ENCODE measurements around the gene BCL3. TPM values are rescaled to one million over a fixed set of nuclear protein-coding genes. Genes with fewer than 3 reads are reported as not detected.

The BCL3 gene
- total and polyA plus RNA-seq, 2 of the 13 experiments (the other 11 are each of a cell fraction or from before 2014, with no cell fraction given) = 2.3 to 4.0 TPM

DNA sequence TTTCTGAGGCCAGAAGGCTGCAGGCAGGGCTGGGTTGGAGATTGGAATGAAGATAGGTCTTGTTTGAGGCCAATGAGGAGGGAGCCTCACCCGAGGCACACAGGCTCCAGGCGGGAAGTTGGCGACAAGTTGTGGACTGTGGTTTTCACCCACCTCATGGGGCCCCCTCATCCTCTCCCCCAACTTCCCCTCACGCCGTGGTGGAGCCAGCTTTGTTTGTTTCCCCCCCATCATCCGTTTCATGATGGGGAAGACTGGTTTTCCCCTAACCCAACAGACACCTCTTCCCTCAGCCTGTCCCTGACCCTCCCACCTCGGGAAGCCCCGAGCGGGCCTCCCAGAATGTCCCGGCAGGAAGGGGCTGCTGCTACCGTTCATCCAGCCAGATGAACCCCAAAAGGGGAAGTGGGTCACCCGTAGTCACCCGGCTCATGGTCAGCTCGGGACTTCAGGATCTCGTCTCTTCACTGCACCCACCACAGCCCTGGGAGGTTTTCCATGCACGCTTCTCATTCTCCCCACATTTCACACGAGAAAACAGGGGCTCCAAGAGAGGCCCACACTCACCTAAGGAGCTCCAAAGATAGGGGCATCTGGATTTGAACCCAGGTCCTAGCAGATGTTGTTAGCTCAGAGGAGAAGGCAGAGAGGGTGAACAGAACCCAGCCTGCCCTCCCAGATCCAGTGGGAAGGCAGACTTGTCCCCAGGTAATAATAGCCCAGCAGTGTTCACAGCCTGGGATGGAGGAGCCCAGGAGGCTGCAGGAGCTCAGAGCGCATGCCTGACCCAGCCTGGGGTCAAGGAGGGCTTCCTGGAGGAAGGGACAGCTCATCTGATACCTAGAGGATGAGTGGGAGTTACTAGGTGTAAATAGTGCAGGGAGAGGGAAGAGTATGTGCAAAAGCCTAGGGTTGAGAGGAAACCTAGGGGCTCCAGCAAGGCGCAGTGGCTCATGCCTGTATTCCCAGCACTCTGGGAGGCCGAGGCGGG, 26.1 kb upstream of the BCL3 start (continued):
- TF ChIP-seq, protein P1, sequence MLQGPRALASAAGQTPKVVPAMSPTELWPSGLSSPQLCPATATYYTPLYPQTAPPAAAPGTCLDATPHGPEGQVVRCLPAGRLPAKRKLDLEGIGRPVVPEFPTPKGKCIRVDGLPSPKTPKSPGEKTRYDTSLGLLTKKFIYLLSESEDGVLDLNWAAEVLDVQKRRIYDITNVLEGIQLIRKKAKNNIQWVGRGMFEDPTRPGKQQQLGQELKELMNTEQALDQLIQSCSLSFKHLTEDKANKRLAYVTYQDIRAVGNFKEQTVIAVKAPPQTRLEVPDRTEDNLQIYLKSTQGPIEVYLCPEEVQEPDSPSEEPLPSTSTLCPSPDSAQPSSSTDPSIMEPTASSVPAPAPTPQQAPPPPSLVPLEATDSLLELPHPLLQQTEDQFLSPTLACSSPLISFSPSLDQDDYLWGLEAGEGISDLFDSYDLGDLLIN (CRISPR knock-in tag; IDR thresholded peaks at IDR 0.05; ENCODE audit: borderline replicate concordance) = no peak
- TF ChIP-seq SIN3B (IDR thresholded peaks at IDR 0.05; ENCODE audit: low read length) = no peak
- TF ChIP-seq, protein P2, sequence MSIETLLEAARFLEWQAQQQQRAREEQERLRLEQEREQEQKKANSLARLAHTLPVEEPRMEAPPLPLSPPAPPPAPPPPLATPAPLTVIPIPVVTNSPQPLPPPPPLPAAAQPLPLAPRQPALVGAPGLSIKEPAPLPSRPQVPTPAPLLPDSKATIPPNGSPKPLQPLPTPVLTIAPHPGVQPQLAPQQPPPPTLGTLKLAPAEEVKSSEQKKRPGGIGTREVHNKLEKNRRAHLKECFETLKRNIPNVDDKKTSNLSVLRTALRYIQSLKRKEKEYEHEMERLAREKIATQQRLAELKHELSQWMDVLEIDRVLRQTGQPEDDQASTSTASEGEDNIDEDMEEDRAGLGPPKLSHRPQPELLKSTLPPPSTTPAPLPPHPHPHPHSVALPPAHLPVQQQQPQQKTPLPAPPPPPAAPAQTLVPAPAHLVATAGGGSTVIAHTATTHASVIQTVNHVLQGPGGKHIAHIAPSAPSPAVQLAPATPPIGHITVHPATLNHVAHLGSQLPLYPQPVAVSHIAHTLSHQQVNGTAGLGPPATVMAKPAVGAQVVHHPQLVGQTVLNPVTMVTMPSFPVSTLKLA (IDR thresholded peaks at IDR 0.05) = no peak
- TF ChIP-seq ZFP82 (CRISPR knock-in tag; IDR thresholded peaks at IDR 0.05; ENCODE audit: borderline replicate concordance) = no peak
- no peak for TF ChIP-seq USF2 (IDR thresholded peaks at IDR 0.05; ENCODE audit: low read depth, low read length)
- no peak for TF ChIP-seq USF2 (CRISPR knock-in tag; IDR thresholded peaks at IDR 0.05; ENCODE audit: borderline replicate concordance)
- no peak for TF ChIP-seq ZNF451 (CRISPR knock-in tag; IDR thresholded peaks at IDR 0.05)
- no peak for TF ChIP-seq KLF6 (CRISPR knock-in tag; IDR thresholded peaks at IDR 0.05)
- no peak for TF ChIP-seq PAWR (CRISPR knock-in tag; IDR thresholded peaks at IDR 0.05; ENCODE audit: borderline replicate concordance)
- TF ChIP-seq ZNF30 (CRISPR knock-in tag; IDR thresholded peaks at IDR 0.05) = no peak
- no peak for TF ChIP-seq ZBTB2 (CRISPR knock-in tag; IDR thresholded peaks at IDR 0.05; ENCODE audit: low read depth)
- TF ChIP-seq RBAK (CRISPR knock-in tag; IDR thresholded peaks at IDR 0.05) = no peak
- TF ChIP-seq, protein P3, sequence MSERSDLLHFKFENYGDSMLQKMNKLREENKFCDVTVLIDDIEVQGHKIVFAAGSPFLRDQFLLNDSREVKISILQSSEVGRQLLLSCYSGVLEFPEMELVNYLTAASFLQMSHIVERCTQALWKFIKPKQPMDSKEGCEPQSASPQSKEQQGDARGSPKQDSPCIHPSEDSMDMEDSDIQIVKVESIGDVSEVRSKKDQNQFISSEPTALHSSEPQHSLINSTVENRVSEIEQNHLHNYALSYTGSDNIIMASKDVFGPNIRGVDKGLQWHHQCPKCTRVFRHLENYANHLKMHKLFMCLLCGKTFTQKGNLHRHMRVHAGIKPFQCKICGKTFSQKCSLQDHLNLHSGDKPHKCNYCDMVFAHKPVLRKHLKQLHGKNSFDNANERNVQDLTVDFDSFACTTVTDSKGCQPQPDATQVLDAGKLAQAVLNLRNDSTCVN (CRISPR knock-in tag; IDR thresholded peaks at IDR 0.05; ENCODE audit: borderline replicate concordance) = no peak
- TF ChIP-seq SNAPC5 (CRISPR knock-in tag; IDR thresholded peaks at IDR 0.05; ENCODE audit: borderline replicate concordance) = no peak
- TF ChIP-seq ZNF501 (CRISPR knock-in tag; IDR thresholded peaks at IDR 0.05) = no peak
- TF ChIP-seq PLRG1 (conservative IDR thresholded peaks at IDR 0.05) = no peak
- TF ChIP-seq EP300 (IDR thresholded peaks at IDR 0.05; ENCODE audit: low read depth in 2 of 2, low read length in 2 of 2) = peak in 1 of 2 experiments; percentile 32; a peak in 1 of 4 replicates
- no peak for TF ChIP-seq EP300 (CRISPR knock-in tag; IDR thresholded peaks at IDR 0.05; ENCODE audit: borderline replicate concordance)
